ENCODE measurements around the gene GRK4.
"Not testable (repeated sequence)": the region's sequence is repeated elsewhere in the genome, so short reads cannot be mapped to it uniquely, and the experiment has no call there.

Gene GRK4

DNA sequence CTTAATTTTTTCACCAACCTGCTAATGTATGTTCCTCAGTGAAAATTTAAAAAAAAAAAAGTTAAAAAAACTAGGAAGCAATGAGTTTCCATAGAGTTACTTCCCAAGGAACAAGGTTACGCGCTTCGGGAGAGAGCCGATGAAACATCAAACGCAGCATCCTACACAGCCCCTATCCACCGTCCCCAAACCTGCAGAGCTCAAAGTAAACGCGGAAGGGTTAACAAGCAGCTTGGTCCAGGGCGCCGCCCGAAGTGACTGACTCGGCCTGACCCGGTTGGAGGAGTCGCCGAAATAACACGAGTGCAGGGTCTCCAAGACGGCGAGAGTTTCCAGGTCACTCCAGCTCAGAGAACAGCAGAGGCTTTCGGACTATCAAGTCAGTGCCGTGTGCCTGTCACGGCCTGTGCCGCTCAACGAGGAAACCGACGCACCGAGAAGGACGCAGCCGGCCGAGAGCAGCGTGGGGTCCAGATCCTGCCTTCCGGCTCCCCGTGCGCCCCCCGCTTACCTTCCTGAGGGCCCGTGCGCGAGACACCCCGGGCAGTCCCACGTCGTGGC, 677 bp upstream of the GRK4 start:
- peak in 1 of 2 experiments; percentile 53 for DNase-seq

DNA sequence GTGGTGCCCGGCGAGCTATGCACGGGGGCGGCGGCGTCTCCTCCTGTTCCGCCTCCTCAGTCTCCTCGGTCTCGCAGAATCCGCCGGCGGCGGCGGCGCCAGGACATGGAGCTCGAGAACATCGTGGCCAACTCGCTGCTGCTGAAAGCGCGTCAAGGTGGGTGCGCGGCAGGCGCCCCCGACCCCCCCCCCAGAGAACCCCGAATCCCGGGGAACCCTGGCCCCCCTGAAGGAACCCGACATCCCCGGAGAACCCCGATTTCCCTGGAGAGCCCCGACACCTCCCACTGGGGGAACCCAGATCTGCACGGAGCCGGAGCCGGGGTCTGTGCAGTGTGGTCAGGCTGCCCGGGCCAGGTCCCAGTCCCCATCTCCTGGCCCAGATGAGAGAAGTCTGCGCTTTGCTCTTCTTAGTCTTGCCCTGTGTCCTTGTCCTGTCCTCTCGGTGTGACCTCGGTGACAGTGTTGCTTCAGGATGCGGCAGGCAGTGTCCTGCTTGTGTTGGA, 648 bp downstream of the GRK4 start:
- no peak for DNase-seq

DNA sequence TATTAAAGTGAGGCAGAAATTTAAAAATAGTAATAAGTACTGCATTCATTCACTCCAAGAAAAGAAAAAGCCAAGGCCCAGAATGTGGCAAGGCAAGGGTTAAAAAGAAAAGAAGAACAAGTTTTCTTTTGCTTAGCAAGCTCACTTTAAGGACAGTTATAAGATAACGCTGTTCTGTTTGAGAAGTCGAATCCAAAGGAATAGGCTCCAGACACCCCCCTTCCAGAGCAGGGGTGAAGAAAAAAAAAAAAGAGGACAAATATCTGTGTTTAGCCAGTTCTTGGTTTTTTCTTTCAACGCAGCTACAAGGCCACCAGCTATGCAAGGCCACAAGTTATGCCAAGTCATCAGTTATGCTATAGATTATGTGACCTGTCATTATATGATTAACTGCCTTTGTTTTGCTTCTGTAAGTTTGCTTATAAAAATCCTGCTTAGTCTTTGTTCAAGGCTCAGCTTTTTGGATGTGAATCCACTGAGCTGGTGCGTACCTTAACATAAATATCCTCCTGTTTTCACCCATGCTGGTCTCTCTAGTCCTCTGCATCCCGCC, 1.4 kb downstream of the GRK4 start:
- DNase-seq = no peak

DNA sequence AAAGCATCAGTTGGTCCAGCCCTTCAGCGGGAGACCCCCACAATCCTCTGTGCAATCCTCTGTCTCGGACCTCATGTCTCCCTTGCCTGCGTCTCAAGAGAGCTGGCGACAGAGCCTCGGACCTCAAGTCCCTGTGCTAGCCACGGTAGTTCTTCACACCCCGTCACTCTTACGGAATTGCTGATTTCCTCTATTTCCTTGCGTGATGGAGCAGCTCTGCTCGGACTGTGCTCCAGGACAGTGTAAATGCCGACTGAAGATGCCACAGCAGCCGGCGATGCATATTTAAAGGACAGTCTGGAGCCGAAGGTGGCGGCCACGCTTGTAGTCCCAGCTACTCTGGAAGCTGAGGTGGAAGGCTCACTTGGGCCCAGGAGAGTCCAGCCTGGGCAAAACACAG, 1.9 kb downstream of the GRK4 start:
- DNase-seq = no peak

DNA sequence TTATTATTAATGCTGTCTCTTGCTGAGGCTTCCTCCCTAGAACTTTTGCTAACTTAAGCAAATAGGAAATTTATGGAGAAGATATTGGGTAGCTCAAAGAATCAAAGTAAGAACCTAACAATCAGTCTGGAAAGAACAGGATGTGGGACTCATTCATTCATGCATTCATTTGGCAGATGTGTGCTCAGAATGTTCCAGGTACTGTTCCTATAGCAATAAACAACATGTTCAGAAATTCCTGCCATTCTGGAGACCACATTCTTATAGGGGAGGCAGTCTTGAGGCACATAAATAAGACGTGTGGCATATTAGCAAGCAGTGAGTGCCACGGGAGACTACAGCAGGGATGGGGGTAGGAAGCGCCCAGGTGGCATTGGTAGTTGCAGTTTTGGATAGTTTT, 5.0 kb downstream of the GRK4 start:
- DNase-seq = no peak

DNA sequence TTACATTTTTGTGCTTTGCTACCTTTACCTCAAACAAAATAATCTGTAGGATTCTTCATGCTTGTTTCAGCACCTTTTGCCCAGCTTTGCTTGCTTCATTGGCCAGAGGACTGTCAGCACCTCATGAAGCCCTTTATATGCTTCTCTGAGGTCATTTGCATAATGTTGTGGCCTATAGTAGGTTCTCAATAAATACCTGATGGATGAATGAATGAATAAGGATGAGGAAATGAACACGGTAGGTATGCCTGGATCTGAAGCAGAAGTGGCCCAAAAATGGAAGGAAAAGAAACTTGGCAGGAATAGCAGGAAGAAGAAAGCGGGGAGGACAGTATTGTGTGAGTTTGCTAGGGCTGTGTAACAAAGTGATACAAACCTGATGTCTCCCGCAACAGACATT, 7.9 kb downstream of the GRK4 start:
- no peak for DNase-seq

DNA sequence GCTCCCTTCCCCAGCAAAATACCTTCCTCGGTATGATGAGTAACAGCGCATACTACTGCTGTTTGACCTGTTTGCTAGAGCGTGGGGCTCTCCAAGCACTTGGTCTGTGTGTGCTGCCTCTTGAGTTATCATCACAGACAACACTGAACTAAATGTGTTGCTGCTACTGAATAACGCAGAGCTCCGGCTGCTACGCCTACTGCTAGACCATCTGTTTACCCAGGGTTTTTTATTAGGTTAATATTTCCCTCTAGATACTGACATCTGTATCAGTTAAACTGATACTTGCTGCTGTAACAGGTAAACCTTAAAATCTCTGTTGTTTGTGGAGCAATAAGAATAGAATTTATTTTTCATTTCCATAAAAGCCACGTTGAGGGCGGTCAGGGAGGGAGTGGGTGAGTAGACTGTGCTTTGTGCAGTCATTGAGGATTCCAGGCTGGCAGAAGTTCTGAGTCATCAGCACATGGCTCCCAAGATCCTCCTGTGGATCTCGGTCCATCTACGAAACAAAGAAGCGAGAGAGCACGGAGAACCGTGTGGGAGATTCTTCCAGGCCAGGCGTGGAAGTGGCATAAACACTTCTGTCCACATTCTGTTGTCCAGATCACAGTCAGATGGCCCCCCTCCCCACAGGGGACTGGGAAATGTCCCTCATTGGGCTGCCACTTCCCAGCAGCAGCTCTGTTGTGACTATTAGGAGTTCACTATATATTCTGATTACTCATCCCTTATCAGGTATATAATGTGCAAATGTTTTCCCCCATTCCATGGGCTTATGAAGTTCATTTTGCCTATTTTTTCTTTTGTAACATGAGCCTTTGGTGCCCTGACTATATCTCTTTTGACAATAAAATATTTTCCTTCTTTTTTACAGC, 14.1 kb downstream of the GRK4 start:
- no peak for DNase-seq

DNA sequence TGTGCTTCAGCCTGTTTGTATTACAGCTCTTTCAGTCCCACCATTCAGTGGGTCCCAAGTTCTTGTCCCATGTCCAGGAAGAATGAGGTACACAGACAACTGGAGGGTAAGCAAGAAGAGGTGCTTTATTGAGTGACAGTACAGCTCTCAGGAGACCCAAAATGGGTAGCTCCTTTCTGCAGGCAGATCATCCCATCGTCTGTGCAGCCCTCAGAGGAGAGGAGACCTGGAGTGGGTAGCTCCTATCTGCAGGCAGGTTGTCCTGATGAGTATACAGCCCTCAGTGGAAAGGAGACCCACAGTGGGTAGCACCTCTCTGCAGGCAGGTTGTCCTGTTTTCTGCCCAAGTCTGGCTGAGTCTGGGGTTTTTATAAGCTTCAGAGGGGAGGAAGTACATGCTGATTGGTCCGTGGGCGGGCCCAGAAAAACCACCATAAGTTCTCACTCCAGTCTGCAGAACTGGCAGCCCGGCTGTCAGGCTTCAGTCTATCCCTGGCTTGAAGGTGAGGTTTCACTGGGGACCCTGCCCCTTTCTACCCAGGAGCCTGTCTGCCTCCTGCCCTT, 18.0 kb downstream of the GRK4 start:
- no peak for DNase-seq

DNA sequence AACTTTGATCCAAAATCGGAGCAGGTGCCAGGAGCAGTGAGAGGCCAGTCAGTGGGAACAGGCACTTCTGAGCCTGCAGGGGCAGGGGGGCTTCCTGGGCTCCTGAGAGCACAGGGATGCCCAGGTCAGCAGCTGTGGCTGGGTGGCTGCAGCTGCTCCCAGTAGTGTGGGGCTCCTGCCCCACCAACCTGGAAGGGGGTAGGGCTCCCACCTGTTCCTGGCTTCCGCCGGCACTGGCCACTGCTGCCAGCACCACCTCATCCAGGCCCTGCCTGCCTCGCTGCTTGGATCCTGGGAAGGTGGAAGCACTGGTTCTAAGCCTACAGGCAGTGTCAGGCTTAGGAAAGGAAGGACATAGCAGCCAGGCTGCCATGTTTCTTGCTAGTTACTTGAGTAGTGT, 18.6 kb downstream of the GRK4 start:
- no peak for DNase-seq

DNA sequence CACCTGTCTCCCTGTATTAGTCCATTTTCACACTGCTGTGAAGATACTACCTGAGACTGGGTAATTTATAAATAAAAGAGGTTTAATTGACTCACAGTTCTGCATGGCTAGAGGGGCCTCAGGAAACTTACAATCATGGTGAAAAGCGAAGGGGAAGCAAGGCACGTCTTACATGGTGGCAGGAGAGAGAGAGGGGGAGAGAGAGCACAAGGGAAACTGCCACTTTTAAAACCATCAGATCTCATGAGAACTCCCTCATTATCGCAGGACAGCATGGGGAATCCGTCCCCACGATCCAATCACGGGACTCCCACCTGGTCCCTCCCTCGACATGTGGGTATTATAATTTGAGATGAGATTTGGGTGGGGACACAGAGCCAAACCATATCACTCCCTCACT, 20.3 kb downstream of the GRK4 start:
- not testable (repeated sequence) for DNase-seq

DNA sequence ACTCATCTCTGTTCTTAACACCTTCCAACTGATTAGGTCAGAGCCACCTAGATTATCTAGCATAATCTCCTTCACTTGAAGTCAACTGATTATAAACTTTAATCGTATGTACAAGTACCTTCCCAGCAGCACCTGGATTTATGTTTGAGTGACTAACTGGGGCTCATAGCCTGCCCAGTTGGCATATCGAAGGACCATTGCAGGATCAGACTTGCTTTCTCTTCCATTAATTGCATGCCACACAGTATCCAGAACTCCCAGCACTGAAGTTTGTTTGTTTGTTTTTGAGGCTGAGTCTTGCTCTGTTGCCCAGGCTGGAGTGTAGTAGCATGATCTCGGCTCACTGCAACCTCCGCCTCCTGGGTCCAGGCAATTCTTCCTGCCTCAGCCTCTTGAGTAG, 27.9 kb downstream of the GRK4 start:
- no peak for DNase-seq

DNA sequence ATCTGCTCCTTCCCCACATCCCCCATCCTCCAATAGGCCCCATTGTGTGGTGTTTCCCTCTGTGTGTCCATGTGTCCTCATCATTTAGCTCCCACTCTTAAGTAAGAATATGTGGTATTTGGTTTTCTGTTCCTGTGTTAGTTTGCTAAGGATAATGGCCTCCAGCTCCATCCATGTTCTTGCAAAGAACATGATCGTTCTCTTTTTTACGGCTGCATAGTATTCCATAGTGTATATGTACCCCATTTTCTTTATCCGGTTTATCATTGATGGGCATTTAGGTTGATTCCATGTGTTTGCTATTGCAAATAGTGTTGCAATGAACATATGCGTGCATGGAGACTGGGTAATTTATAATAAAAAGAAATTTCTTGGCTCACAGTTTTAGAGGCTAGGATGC, 31.5 kb downstream of the GRK4 start:
- DNase-seq = no peak

DNA sequence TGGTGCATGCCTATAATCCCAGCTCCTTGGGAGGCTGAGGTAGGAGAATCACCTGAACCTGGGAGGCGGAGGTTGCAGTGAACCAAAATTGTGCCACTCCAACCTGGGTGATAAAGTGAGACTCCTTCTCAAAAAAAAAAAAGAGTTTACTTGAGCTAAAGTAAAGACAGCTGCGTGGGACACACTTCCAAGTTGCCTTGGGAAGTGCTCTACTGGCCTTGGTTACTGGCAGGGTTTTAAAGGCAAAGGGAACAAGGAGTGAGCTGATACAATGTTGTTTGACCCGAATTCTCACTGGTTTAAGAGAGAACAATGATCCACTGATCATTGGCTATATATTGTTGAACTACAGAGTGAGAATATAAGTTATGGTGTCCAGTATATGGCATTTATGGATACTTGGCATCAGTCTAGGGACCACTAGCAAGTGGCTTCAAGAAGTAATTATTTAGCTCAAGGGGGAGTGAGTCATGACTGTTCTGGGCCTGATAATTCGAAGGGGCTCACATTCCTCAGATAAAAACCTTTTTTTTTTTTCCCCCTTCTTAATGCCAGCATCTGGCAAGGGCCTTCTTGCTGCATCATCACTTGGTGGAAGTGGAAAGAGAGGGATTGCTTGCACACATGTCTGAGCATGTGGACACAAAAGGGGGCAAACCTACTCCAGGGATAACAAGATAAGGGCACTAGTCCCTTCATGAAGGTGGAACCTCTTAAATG, 32.3 kb downstream of the GRK4 start:
- DNase-seq = no peak

DNA sequence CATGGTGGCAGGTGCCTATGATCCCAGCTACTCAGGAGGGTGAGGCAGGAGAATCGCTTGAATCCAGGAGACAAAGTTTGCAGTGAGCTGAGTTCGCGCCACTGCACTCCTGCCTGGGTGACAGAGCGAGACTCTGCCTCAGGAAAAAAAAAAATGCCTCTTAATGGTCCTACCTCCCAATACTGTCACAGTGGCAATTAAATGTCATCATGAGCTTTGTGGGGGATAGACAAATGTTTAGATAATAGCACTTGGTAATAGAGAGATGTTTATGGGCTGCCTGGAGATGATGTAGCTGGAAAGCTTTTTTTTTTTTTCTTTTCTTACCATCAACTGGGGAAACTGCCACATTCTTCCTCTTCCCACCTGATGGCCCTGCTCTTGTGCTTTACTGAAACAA, 33.0 kb downstream of the GRK4 start:
- DNase-seq = no peak

DNA sequence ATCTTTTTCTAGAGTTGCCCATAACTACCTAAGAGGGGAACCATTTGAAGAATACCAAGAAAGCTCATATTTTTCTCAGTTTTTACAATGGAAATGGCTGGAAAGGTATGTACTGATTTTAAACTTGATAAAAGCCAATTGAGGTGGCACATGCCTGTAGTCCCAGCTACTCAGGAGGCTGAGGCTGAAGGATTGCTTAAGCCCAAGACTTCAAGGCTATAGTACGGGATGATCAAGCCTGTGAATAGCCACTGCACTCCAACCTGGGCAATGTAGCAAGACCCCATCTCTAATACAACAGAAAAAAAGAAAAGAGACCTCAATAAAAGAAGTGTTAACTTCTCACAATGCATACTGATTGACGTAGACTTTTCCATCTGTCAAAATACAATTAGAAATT, 44.4 kb downstream of the GRK4 start:
- DNase-seq = no peak

DNA sequence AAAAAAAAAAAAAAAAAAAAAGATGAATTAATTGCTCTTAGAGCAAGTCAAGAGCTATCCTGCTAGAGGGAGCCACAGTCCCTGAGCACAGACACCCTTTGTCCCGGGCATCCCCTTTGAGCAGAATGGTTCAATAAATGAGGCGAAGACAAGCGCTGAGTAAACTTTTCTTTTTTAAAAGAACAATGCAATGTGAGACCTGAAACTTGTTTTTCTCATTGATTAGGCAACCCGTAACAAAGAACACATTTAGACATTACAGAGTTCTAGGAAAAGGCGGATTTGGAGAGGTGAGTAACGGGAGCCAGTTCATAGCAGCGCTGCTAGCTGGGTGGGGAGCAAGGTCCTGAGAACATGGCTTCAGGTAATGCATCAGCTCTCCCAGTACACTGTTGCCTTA, 46.1 kb downstream of the GRK4 start:
- DNase-seq = peak in 1 of 2 experiments; percentile 7

DNA sequence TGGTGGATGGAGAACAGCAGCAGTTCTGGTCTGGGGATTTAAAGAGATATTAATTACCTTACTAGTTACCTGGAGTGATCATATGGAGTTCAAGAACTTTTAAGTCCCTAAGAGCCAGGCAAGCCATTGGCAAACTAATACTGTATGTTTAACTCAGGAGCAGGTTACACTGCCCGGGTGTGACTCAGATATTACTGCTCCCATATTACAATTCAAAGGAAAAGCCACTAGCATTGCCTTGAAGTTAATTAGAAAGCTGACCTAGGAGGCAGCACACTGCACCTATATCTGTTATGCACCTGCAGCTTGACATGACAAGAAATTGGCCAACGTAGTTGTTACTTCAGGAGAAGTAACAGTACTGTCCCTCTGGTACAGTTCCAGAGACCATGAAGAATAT, 47.2 kb downstream of the GRK4 start:
- no peak for DNase-seq

DNA sequence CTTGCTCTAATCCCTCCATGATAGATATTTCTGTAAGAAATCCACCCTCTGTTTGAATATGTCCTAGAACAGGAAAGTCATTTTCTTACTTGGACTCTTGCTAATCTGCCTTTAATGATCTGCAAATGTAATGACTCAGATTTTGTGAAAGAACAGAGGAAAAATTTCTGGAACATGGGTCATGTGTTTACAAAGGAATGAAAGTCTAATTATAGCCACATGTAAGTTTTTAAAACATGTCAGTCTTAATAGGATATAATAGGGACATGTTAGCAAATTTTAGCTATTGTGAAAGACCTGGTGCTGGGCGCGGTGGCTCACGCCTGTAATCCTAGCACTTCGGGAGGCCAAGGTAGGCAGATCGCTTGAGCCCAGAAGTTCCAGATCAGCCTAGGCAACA, 47.6 kb downstream of the GRK4 start:
- no peak for DNase-seq

DNA sequence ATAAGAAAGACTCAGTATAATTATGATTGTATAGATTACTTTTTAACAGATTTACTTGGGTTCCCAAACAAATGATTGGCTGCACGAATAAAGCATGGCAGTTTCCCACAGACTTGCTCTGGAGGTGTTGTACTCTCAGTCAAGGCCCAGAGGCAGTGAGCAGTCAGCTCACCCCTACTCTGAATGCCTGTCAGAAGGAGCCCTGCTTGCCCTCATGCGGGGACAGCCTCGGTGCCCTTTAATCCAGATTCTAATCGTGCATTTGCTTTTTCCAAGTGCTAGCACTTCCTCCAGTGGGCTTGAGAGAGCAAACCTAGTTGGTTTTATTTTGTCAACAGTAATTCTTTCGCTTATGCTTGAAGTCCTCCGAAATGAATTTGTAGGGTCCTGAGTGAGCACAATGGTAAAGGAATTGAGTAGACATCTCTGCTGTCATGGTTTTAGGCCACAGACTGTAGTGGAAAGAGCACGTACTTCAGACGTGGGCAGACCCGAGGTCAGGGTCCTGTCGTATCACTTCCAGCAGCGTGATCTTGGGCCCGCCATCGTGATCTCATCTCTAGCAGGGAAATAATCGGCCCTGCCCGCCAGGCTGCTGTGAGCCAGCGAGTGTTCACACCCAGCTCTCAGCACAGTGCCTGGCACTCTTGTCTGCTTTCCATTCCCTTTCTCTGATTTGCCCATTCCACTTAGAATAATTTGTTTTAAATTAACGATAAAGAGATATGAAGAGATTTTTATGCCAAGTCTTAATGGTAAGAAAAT, 48.3 kb downstream of the GRK4 start:
- no peak for DNase-seq

DNA sequence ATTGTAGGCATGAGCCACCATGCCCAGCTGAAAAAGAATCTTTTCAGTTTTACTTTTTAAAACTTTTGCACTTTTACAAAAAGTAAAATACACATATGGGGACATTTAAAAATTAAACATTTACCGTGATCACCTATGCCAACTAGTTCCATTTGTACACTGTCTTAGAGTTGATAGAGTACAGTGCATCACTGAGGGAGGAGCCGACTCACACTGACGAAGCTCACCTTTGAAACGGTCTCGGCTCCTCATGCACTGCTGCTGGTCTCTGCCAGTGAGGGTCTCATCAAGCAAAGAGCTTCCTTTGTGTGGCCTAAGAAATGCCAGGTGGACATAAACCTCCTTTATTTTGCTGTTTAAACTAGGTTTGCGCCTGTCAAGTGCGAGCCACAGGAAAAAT, 50.0 kb downstream of the GRK4 start:
- DNase-seq = no peak

DNA sequence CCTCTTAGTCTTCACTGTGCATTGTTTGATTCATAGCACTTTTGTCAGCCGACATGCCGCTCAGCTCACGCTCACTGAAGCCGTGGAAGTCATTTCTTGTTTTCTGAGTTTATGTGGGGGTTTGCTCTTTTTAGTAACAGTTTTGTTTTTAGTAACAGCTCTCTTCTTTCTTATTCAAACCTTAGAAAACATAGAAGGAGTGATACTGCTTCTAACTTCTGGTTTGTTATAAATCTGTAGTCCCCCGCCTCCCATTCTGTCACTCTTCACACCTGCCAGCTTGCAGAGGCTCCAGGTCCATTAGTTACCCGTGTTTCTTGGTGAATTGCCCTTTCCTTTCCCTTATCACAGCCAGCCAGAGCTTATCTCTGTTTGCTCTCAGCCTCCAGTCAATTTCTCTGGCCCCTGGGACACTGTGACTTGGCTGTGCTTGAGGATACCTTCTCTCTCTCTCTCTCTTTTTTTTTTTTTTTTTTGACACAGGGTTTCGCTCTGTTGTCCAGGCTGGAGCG, 50.5 kb downstream of the GRK4 start:
- DNase-seq = no peak

DNA sequence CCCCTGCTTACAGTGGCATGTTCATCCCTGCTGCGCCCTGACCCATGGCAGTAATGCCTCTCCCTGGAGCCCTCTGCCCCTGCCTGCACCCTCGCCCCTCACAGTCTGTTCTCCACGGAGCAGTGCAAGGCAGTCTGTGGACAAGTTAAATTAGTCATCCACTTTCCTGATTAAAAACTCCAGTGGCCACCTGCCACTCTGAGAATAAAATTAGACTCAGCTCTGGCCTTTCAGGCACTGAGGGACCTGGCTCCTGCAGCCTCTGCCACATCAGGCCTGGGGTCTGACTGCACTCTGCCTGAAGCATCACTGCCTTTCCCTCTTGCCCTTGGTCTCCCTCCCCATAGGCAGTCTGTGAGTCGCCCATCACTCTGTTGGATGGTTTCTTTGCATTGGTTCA, 53.6 kb downstream of the GRK4 start:
- no peak for DNase-seq
